Activated CD8-positive, alpha-beta T cell treated with anti-CD3 and anti-CD28 coated beads, Interleukin-2, amount 10 ng/mL, durations not matched to agents 7 days and 5 days (primary cell): ENCODE measurements around the gene JMJD8. TPM values are rescaled to one million over a fixed set of nuclear protein-coding genes. Genes with fewer than 3 reads are reported as not detected.

ENCODE experiments used
- ATAC-seq: fragments of 150-1000 bp; cut with Tn5 transposase; one replicate; pipeline ENCODE4 v1.10.0; 2021; ENCODE audit warnings: moderate library complexity
- CTCF ChIA-PET: fragments of 350-600 bp; sonication (Branson Sonifier 250); formaldehyde crosslinking; loops from one replicate; lab custom pipeline; 2021; ENCODE audit warnings: antibody characterized with exemption; lab: Charles Lee
- POLR2A ChIA-PET: fragments of 350-600 bp; sonication (Branson Sonifier 250); formaldehyde crosslinking; loops from one replicate; lab custom pipeline; 2021; ENCODE audit warnings: antibody characterized with exemption; lab: Charles Lee
- DNase-seq: peaks from one replicate; pipeline ENCODE4 v3.0.0-alpha.2; 2020
- H3K27ac Mint-ChIP-seq: one replicate; pipeline ENCODE4 v1.8.0; 2021; ENCODE audit warnings: mild to moderate bottlenecking, mixed read lengths
- H3K27me3 Mint-ChIP-seq: one replicate; pipeline ENCODE4 v1.8.0; 2021; ENCODE audit warnings: low read depth, mixed read lengths
- H3K36me3 Mint-ChIP-seq: one replicate; pipeline ENCODE4 v1.8.0; 2021; ENCODE audit warnings: low read depth, mixed read lengths
- H3K4me1 Mint-ChIP-seq: one replicate; pipeline ENCODE4 v1.8.0; 2021; ENCODE audit warnings: low read depth, mixed read lengths
- H3K4me3 Mint-ChIP-seq: one replicate; pipeline ENCODE4 v1.8.0; 2021; ENCODE audit warnings: mild to moderate bottlenecking, mixed read lengths
- H3K9me3 Mint-ChIP-seq: one replicate; pipeline ENCODE4 v1.8.0; 2022; ENCODE audit warnings: mixed read lengths; ENCODE audit not compliant: insufficient read depth
- total RNA-seq, 2 experiments: library from RNA; stranded (reverse); gene quantifications; one replicate each; pipeline ENCODE4 v1.2.3, GENCODE V29; 2021

The JMJD8 gene
- total RNA-seq, 2 experiments from 2014 or later, result 36.1 to 39.0 TPM

GRCh38 chr16:720990-721764 lies 37.0 kb upstream of the JMJD8 start, which contains the start of gene ANTKMT:
ANTKMT (plus strand) TSS chr16:721146; CDS start chr16:721275, 129 bp downstream.
- peaks cover 22% of the 10 kb centered on the region for H3K4me1 Mint-ChIP-seq
- peak; percentile 80 for DNase-seq
- H3K9me3 Mint-ChIP-seq, result no peaks in the 10 kb centered on the region
- H3K4me3 Mint-ChIP-seq, result peak within 1 kb of the TSS; percentile 77
- POLR2A ChIA-PET, result interaction anchor here (0.6 to 1.7 kb wide), 6 partner anchors 13 to 278 kb away, joined by 3 to 6 read pairs (median 4); partner anchors contain the start of genes METTL26 and WDR24
- H3K27ac Mint-ChIP-seq, result peak within 1 kb of the TSS; percentile 77
- CTCF ChIA-PET, result interaction anchor here (0.9 to 2.5 kb wide), 5 partner anchors 9 to 64 kb away, joined by 3 to 19 read pairs (median 10); partner anchors contain the start of gene CIAO3
- no peaks in the 10 kb centered on the region for H3K36me3 Mint-ChIP-seq
- peaks cover 3% of the 10 kb centered on the region for H3K27me3 Mint-ChIP-seq
- ATAC-seq, result peak; percentile 72

- ATAC-seq (peak; percentile 29), DNase-seq (peak; percentile 59)
- Mint-ChIP-seq H3K27ac (peak overlapping the region; percentile 77), H3K9me3 (no peaks in the 10 kb centered on the region), H3K4me1 (peaks cover 25% of the 10 kb centered on the region), H3K27me3 (peaks cover 4% of the 10 kb centered on the region), H3K4me3 (peak overlapping the region; percentile 77), H3K36me3 (no peaks in the 10 kb centered on the region)
- POLR2A ChIA-PET, result interaction anchor here (1.1 to 2.3 kb wide), 4 partner anchors 9 to 31 kb away, joined by 4 to 10 read pairs (median 5); no protein-coding TSS in a partner anchor
- CTCF ChIA-PET, result interaction anchor here (0.8 to 2.5 kb wide), 11 partner anchors 8 to 65 kb away, joined by 3 to 19 read pairs (median 5); partner anchors contain the start of genes CIAO3 and JMJD8
These were observed 36.4 kb upstream of the JMJD8 start for GRCh38 chr16:720447-720989.

GRCh38 chr16:719815-720446 lies 35.8 kb upstream of the JMJD8 start:
- Mint-ChIP-seq H3K4me3 (peak overlapping the region; percentile 77), H3K27ac (peak overlapping the region; percentile 77), H3K4me1 (peaks cover 25% of the 10 kb centered on the region), H3K36me3 (no peaks in the 10 kb centered on the region), H3K9me3 (no peaks in the 10 kb centered on the region), H3K27me3 (peaks cover 4% of the 10 kb centered on the region)
- POLR2A ChIA-PET, result interaction anchor here (1.4 to 2.3 kb wide), 2 partner anchors 9 to 30 kb away, joined by 6 to 10 read pairs; no protein-coding TSS in a partner anchor
- CTCF ChIA-PET, result interaction anchor here (0.8 to 2.5 kb wide), 10 partner anchors 8 to 36 kb away, joined by 3 to 19 read pairs (median 5); partner anchors contain the start of genes CIAO3 and JMJD8
- DNase-seq, result no peak
- ATAC-seq, result peak; percentile 11

GRCh38 chr16:718922-719321 lies 34.8 kb upstream of the JMJD8 start:
- no peak for DNase-seq
- ATAC-seq, result no peak
- Mint-ChIP-seq H3K4me1 (peaks cover 30% of the 10 kb centered on the region), H3K27ac (peak overlapping the region; percentile 48), H3K36me3 (no peaks in the 10 kb centered on the region), H3K27me3 (peaks cover 6% of the 10 kb centered on the region), H3K4me3 (no peak overlapping the region), H3K9me3 (no peaks in the 10 kb centered on the region)
- CTCF ChIA-PET, result interaction anchor here (1.8 kb wide), 1 partner anchor 13 kb away, joined by 10 read pairs; no protein-coding TSS in a partner anchor
- POLR2A ChIA-PET, result interaction anchor here (2.3 kb wide), 1 partner anchor 10 kb away, joined by 10 read pairs; no protein-coding TSS in a partner anchor

- ATAC-seq (no peak), DNase-seq (no peak)
- H3K4me1 Mint-ChIP-seq, result peaks cover 30% of the 10 kb centered on the region
- no peaks in the 10 kb centered on the region for H3K9me3 Mint-ChIP-seq
- no peak overlapping the region for H3K4me3 Mint-ChIP-seq
- POLR2A ChIA-PET, result interaction anchor here (2.3 kb wide), 1 partner anchor 11 kb away, joined by 10 read pairs; no protein-coding TSS in a partner anchor
- H3K27me3 Mint-ChIP-seq, result peaks cover 7% of the 10 kb centered on the region
- H3K36me3 Mint-ChIP-seq, result no peaks in the 10 kb centered on the region
- no peak overlapping the region for H3K27ac Mint-ChIP-seq
- CTCF ChIA-PET, result no interaction called here
These were observed 34.3 kb upstream of the JMJD8 start for GRCh38 chr16:718389-718788.

GRCh38 chr16:717450-718245 lies 33.5 kb upstream of the JMJD8 start:
- ChIA-PET CTCF (interaction anchor here (1.9 kb wide), 1 partner anchor 24 kb away, joined by 9 read pairs; the partner anchor contains the start of gene CIAO3), POLR2A (no interaction called here)
- Mint-ChIP-seq H3K4me3 (no peak overlapping the region), H3K4me1 (peaks cover 30% of the 10 kb centered on the region), H3K27ac (no peak overlapping the region), H3K27me3 (peaks cover 7% of the 10 kb centered on the region), H3K36me3 (no peaks in the 10 kb centered on the region), H3K9me3 (no peaks in the 10 kb centered on the region)
- no peak for DNase-seq
- no peak for ATAC-seq

GRCh38 chr16:716768-717325 lies 32.7 kb upstream of the JMJD8 start:
- peaks cover 7% of the 10 kb centered on the region for H3K27me3 Mint-ChIP-seq

GRCh38 chr16:716200-716568 lies 32.0 kb upstream of the JMJD8 start:
- no peak overlapping the region for H3K27ac Mint-ChIP-seq
- H3K9me3 Mint-ChIP-seq, result no peaks in the 10 kb centered on the region
- H3K27me3 Mint-ChIP-seq, result peaks cover 7% of the 10 kb centered on the region
- H3K4me3 Mint-ChIP-seq, result peak overlapping the region; percentile 43
- peaks cover 32% of the 10 kb centered on the region for H3K4me1 Mint-ChIP-seq
- CTCF ChIA-PET, result interaction anchor here (0.8 to 2.1 kb wide), 9 partner anchors 8 to 72 kb away, joined by 3 to 9 read pairs (median 3); partner anchors contain the start of genes CHTF18, CIAO3 and RPUSD1
- no peaks in the 10 kb centered on the region for H3K36me3 Mint-ChIP-seq
- no peak for DNase-seq
- POLR2A ChIA-PET, result interaction anchor here (0.6 to 2.3 kb wide), 4 partner anchors 12 to 33 kb away, joined by 3 to 6 read pairs (median 4); partner anchors contain the start of gene WDR24
- no peak for ATAC-seq

More at GRCh38 chr16:716768-717325, 32.7 kb upstream of the JMJD8 start:
- H3K4me1 Mint-ChIP-seq, result peaks cover 30% of the 10 kb centered on the region
- H3K9me3 Mint-ChIP-seq, result no peaks in the 10 kb centered on the region
- ATAC-seq (no peak), DNase-seq (no peak)
- H3K36me3 Mint-ChIP-seq, result no peaks in the 10 kb centered on the region
- ChIA-PET POLR2A (interaction anchor here (1.4 to 2.3 kb wide), 2 partner anchors 15 to 27 kb away, joined by 4 to 6 read pairs; partner anchors contain the start of gene WDR24), CTCF (interaction anchor here (1.2 to 1.9 kb wide), 5 partner anchors 9 to 40 kb away, joined by 3 to 9 read pairs (median 3); partner anchors contain the start of gene CIAO3)
- no peak overlapping the region for H3K4me3 Mint-ChIP-seq
- no peak overlapping the region for H3K27ac Mint-ChIP-seq

- peaks cover 31% of the 10 kb centered on the region for H3K4me1 Mint-ChIP-seq
- no peaks in the 10 kb centered on the region for H3K36me3 Mint-ChIP-seq
- peak overlapping the region; percentile 43 for H3K4me3 Mint-ChIP-seq
- ChIA-PET CTCF (interaction anchor here (0.8 to 2.1 kb wide), 12 partner anchors 8 to 73 kb away, joined by 3 to 9 read pairs (median 3); partner anchors contain the start of genes CHTF18, CIAO3 and RPUSD1), POLR2A (interaction anchor here (0.6 to 2.3 kb wide), 6 partner anchors 11 to 33 kb away, joined by 3 to 6 read pairs (median 4); partner anchors contain the start of gene WDR24)
- peaks cover 7% of the 10 kb centered on the region for H3K27me3 Mint-ChIP-seq
- ATAC-seq (peak; percentile 17), DNase-seq (no peak)
- no peak overlapping the region for H3K27ac Mint-ChIP-seq
- no peaks in the 10 kb centered on the region for H3K9me3 Mint-ChIP-seq
These were observed 31.5 kb upstream of the JMJD8 start for GRCh38 chr16:715477-716199.
